ENCODE data around the gene F13A1. TPM values are rescaled to one million over a fixed set of nuclear protein-coding genes. Genes with fewer than 3 reads are reported as not detected.

The F13A1 gene
- total and polyA plus RNA-seq, 8 donors, result 1.7 to 58.7 (median 10.4) TPM

DNA sequence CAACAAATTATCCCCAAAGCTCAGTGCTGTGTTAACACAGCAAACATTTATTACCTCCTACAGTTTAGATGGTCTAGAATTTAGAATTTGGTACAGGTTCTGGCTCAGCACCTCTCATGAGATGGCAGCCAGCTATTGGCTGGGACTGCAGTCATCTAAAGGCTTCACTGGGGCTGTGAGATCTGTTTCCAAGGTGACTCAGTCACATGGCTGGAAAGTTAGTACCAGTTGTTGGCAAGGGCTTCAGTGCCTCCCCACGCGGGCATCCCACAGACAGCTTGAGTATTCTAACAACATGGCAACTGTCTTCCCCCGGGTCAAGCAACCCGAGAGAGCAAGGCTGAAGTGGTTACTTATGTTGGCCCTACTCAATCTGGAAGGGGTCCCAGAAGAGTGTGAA is 44.8 kb upstream of the F13A1 start:
- Histone ChIP-seq H3K4me1 (no peaks in the 10 kb centered on the region), H3K36me3 (no peaks in the 10 kb centered on the region), H3K27me3 (no peaks in the 10 kb centered on the region), H3K27ac (no peak overlapping the region), H3K4me3 (no peak overlapping the region), H3K9me3 (no peaks in the 10 kb centered on the region)
- FAIRE-seq (no peak), ATAC-seq (no peak), DNase-seq (no peak)
- WGBS, 2 donors, result 83 to 86% methylated on average over 4 of the region's 4 CpGs
- TF ChIP-seq CTCF (IDR thresholded peaks at IDR 0.05), result no peak
- intact Hi-C loops (cut with DNase I), result no loop called here

- peak in 1 of 4 donors; percentile 36 for ATAC-seq
- TF ChIP-seq CTCF (IDR thresholded peaks at IDR 0.05), result no peak
- Histone ChIP-seq H3K27me3 (no peaks in the 10 kb centered on the region), H3K27ac (no peak overlapping the region), H3K4me3 (no peak overlapping the region), H3K36me3 (no peaks in the 10 kb centered on the region), H3K9me3 (no peaks in the 10 kb centered on the region), H3K4me1 (no peaks in the 10 kb centered on the region)
- FAIRE-seq, result no peak
- WGBS, 2 donors, result 62 to 66% methylated on average over 5 of the region's 5 CpGs
- intact Hi-C loops (cut with DNase I), result no loop called here
- DNase-seq, result no peak
Observed at GRCh38 chr6:6362056-6362840, 41.8 kb upstream of the F13A1 start.

- no peaks in the 10 kb centered on the region for H3K9me3 ChIP-seq
- WGBS, 2 donors, result 44 to 62% methylated on average over 3 of the region's 3 CpGs
- H3K36me3 ChIP-seq, result no peaks in the 10 kb centered on the region
- H3K4me3 ChIP-seq, result no peak overlapping the region
- ATAC-seq (no peak), DNase-seq (no peak), FAIRE-seq (no peak)
- H3K27ac ChIP-seq, result no peak overlapping the region
- no peaks in the 10 kb centered on the region for H3K27me3 ChIP-seq
- H3K4me1 ChIP-seq, result no peaks in the 10 kb centered on the region
- no peak for TF ChIP-seq CTCF (IDR thresholded peaks at IDR 0.05)
- intact Hi-C loops (cut with DNase I), result no loop called here
Observed at GRCh38 chr6:6357530-6357929, 37.1 kb upstream of the F13A1 start.

DNA sequence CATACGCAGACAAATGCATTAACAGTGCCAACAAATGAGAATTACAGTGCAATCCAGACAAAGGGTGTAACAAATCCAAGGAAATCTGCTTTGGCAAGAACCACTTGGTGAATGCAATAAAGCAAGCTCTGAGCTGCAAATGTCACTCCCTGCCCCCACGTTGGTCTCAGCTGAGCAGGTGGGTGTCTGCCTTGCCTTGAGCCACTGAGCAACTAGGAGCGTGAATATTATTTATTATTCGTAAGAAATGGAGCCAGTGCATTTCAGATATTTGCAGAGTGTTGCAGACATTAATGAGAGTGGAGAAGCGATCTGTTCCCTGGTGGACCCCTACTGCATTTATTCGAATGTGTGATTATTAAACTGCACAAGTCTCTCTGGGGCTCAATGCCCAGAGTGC is 36.6 kb upstream of the F13A1 start:
- Histone ChIP-seq H3K4me3 (no peak overlapping the region), H3K4me1 (no peaks in the 10 kb centered on the region), H3K27me3 (no peaks in the 10 kb centered on the region), H3K36me3 (no peaks in the 10 kb centered on the region), H3K9me3 (no peaks in the 10 kb centered on the region), H3K27ac (no peak overlapping the region)
- intact Hi-C loops (cut with DNase I), result no loop called here
- 43 to 52% methylated on average over 6 of the region's 6 CpGs for WGBS, 2 donors
- FAIRE-seq (no peak), ATAC-seq (no peak), DNase-seq (no peak)
- TF ChIP-seq CTCF (IDR thresholded peaks at IDR 0.05), result no peak

GRCh38 chr6:6352772-6353171 is 32.3 kb upstream of the F13A1 start:
- no peaks in the 10 kb centered on the region for H3K9me3 ChIP-seq
- no peak for TF ChIP-seq CTCF (IDR thresholded peaks at IDR 0.05)
- no peak for FAIRE-seq
- H3K4me1 ChIP-seq, result no peaks in the 10 kb centered on the region
- 70 to 80% methylated on average over 6 of the region's 6 CpGs for WGBS, 2 donors
- no peak overlapping the region for H3K4me3 ChIP-seq
- H3K36me3 ChIP-seq, result no peaks in the 10 kb centered on the region
- no peak for DNase-seq
- H3K27me3 ChIP-seq, result no peaks in the 10 kb centered on the region
- H3K27ac ChIP-seq, result no peak overlapping the region
- intact Hi-C loops (cut with DNase I), result no loop called here
- no peak for ATAC-seq

All from pancreas (tissue), 10 donors.